ENCODE data around the gene XPR1.

- TF ChIP-seq CTCF (IDR thresholded peaks at IDR 0.05) (no peak), EP300 (IDR thresholded peaks at IDR 0.05) (no peak)
Observed at GRCh38 chr1:180743868-180744267, 112.0 kb downstream of the XPR1 start.

Data from esophagus muscularis mucosa (tissue), 3 donors.